Measurements from ENCODE around the gene TRABD2B. TPM values are rescaled to one million over a fixed set of nuclear protein-coding genes. Genes with fewer than 3 reads are reported as not detected.

The TRABD2B gene
- total and polyA plus RNA-seq, 2 donors (not counting 3 experiments of a cell fraction or from before 2014, with no cell fraction given), result not detected

- dilution Hi-C loops (cut with MboI; ENCODE audit: extremely low pct_ligation_motif_present, low sequenced_read_pairs), result no loop called here
- no peak for DNase-seq (ENCODE audit: low read depth, low spot score)
- POLR2A ChIA-PET, result no interaction called here
- TF ChIP-seq CTCF (IDR thresholded peaks at IDR 0.05; ENCODE audit: extremely low read depth in 1 of 2, insufficient read depth in 1 of 2, low read depth in 1 of 2, low read length in 2 of 2) (no peak), POLR2A (IDR thresholded peaks at IDR 0.05; ENCODE audit: low read depth, low read length) (no peak), GATA2 (IDR thresholded peaks at IDR 0.05; ENCODE audit: insufficient read depth, insufficient read length, low read depth, low read length) (no peak), EZH2 (IDR thresholded peaks at IDR 0.05; ENCODE audit: borderline replicate concordance, low read depth, low read length, severe bottlenecking) (no peak), FOS (IDR thresholded peaks at IDR 0.05; ENCODE audit: borderline replicate concordance, insufficient read depth, low read length) (no peak), JUN (IDR thresholded peaks at IDR 0.05; ENCODE audit: borderline replicate concordance, insufficient read depth, insufficient read length, low read depth) (no peak)
- no peaks in the 10 kb centered on the region for H3K27me3 ChIP-seq (ENCODE audit: control insufficient read depth in 2 of 2, insufficient read depth in 2 of 2, low read length in 2 of 2)
- H3K9me1 ChIP-seq (replicated peaks; ENCODE audit: control insufficient read depth, extremely low read depth, insufficient read depth, low read length), result no peaks in the 10 kb centered on the region
- H3K4me3 ChIP-seq (replicated peaks in 1 of 3; ENCODE audit: insufficient read depth in 1 of 3, low read depth in 1 of 3, low read length in 3 of 3), result no peak overlapping the region
- H3K9ac ChIP-seq (replicated peaks; ENCODE audit: extremely low read depth, insufficient read depth, low read length), result no peak overlapping the region
- no peaks in the 10 kb centered on the region for H4K20me1 ChIP-seq (replicated peaks; ENCODE audit: control insufficient read depth, extremely low read depth, insufficient read depth, low read length)
- H3K79me2 ChIP-seq (ENCODE audit: control insufficient read depth, insufficient read depth, low read length), result no peaks in the 10 kb centered on the region
- CTCF ChIA-PET, result no interaction called here
- no peak for FAIRE-seq
- H3K9me3 ChIP-seq (replicated peaks; ENCODE audit: control insufficient read depth, insufficient read depth, low read length), result no peaks in the 10 kb centered on the region
- no peaks in the 10 kb centered on the region for H3K4me1 ChIP-seq (ENCODE audit: control insufficient read depth, extremely low read depth, insufficient read depth, low read length)
- no peak overlapping the region for H3K4me2 ChIP-seq (ENCODE audit: insufficient read depth, low read length)
- no peak overlapping the region for H3K27ac ChIP-seq (ENCODE audit: insufficient read depth, low read depth, low read length)
- no TSS peak for BruUV-seq (replicated peaks)
- no peaks in the 10 kb centered on the region for H3K36me3 ChIP-seq (ENCODE audit: control insufficient read depth in 2 of 2, extremely low read depth in 1 of 2, insufficient read depth in 2 of 2, low read length in 2 of 2)
- intact Hi-C loops (cut with micrococcal nuclease), result no loop called here
- H2AFZ ChIP-seq (ENCODE audit: low read depth, low read length), result no peak overlapping the region
These were observed 62.9 kb downstream of the TRABD2B start for GRCh38 chr1:47934243-47934805.
